Measurements from ENCODE around the gene ANO6.

The ANO6 gene

GRCh38 chr12:45350861-45351260 is 135.0 kb downstream of the ANO6 start:
- H3K9ac ChIP-seq (ENCODE audit: insufficient read length, low read depth): no peak overlapping the region
- peaks cover 87% of the 10 kb centered on the region for H3K36me3 ChIP-seq (ENCODE audit: insufficient read depth, insufficient read length, low read length)
- DNase-seq (ENCODE audit: low read depth, low spot score): no peak
- no peaks in the 10 kb centered on the region for H3K4me1 ChIP-seq (ENCODE audit: insufficient read depth, insufficient read length)
- peaks cover 16% of the 10 kb centered on the region; the same call in 1 of the 2 replicates for H3K9me3 ChIP-seq (ENCODE audit: insufficient read depth, low read length)
- H3K27me3 ChIP-seq (ENCODE audit: insufficient read depth, insufficient read length): no peaks in the 10 kb centered on the region
- TF ChIP-seq ZNF274 (IDR thresholded peaks at IDR 0.05; ENCODE audit: low read depth, low read length) (no peak), YY1 (IDR thresholded peaks at IDR 0.05; ENCODE audit: insufficient read depth, insufficient read length) (no peak), SUZ12 (IDR thresholded peaks at IDR 0.05; ENCODE audit: extremely low read depth, insufficient read depth, insufficient read length) (no peak)
- H3K4me3 ChIP-seq (ENCODE audit: insufficient read length, low read depth): no peak overlapping the region

GRCh38 chr12:45351921-45352670 is 136.2 kb downstream of the ANO6 start:
- Histone ChIP-seq H3K4me1 (ENCODE audit: insufficient read depth, insufficient read length) (no peaks in the 10 kb centered on the region), H3K27me3 (ENCODE audit: insufficient read depth, insufficient read length) (no peaks in the 10 kb centered on the region), H3K36me3 (ENCODE audit: insufficient read depth, insufficient read length, low read length) (peaks cover 88% of the 10 kb centered on the region), H3K9me3 (ENCODE audit: insufficient read depth, low read length) (peaks cover 16% of the 10 kb centered on the region; the same call in 1 of the 2 replicates), H3K9ac (ENCODE audit: insufficient read length, low read depth) (no peak overlapping the region), H3K4me3 (ENCODE audit: insufficient read length, low read depth) (no peak overlapping the region)
- no peak for DNase-seq (ENCODE audit: low read depth, low spot score)
- no peak for TF ChIP-seq ZNF274 (IDR thresholded peaks at IDR 0.05; ENCODE audit: low read depth, low read length)
- no peak for TF ChIP-seq YY1 (IDR thresholded peaks at IDR 0.05; ENCODE audit: insufficient read depth, insufficient read length)
- TF ChIP-seq SUZ12 (IDR thresholded peaks at IDR 0.05; ENCODE audit: extremely low read depth, insufficient read depth, insufficient read length): no peak

GRCh38 chr12:45353944-45354343 is 138.0 kb downstream of the ANO6 start:
- DNase-seq (ENCODE audit: low read depth, low spot score): no peak
- Histone ChIP-seq H3K9ac (ENCODE audit: insufficient read length, low read depth) (no peak overlapping the region), H3K9me3 (ENCODE audit: insufficient read depth, low read length) (peaks cover 16% of the 10 kb centered on the region; the same call in 1 of the 2 replicates), H3K36me3 (ENCODE audit: insufficient read depth, insufficient read length, low read length) (peaks cover 89% of the 10 kb centered on the region), H3K4me1 (ENCODE audit: insufficient read depth, insufficient read length) (no peaks in the 10 kb centered on the region), H3K4me3 (ENCODE audit: insufficient read length, low read depth) (no peak overlapping the region), H3K27me3 (ENCODE audit: insufficient read depth, insufficient read length) (no peaks in the 10 kb centered on the region)
- TF ChIP-seq YY1 (IDR thresholded peaks at IDR 0.05; ENCODE audit: insufficient read depth, insufficient read length) (no peak), SUZ12 (IDR thresholded peaks at IDR 0.05; ENCODE audit: extremely low read depth, insufficient read depth, insufficient read length) (no peak), ZNF274 (IDR thresholded peaks at IDR 0.05; ENCODE audit: low read depth, low read length) (no peak)

GRCh38 chr12:45354399-45354798 is 138.5 kb downstream of the ANO6 start:
- H3K27me3 ChIP-seq (ENCODE audit: insufficient read depth, insufficient read length): no peaks in the 10 kb centered on the region
- H3K9ac ChIP-seq (ENCODE audit: insufficient read length, low read depth): no peak overlapping the region
- H3K4me1 ChIP-seq (ENCODE audit: insufficient read depth, insufficient read length): no peaks in the 10 kb centered on the region
- H3K36me3 ChIP-seq (ENCODE audit: insufficient read depth, insufficient read length, low read length): peaks cover 88% of the 10 kb centered on the region
- no peak for TF ChIP-seq ZNF274 (IDR thresholded peaks at IDR 0.05; ENCODE audit: low read depth, low read length)
- TF ChIP-seq SUZ12 (IDR thresholded peaks at IDR 0.05; ENCODE audit: extremely low read depth, insufficient read depth, insufficient read length): no peak
- no peak for TF ChIP-seq YY1 (IDR thresholded peaks at IDR 0.05; ENCODE audit: insufficient read depth, insufficient read length)
- DNase-seq (ENCODE audit: low read depth, low spot score): no peak
- H3K9me3 ChIP-seq (ENCODE audit: insufficient read depth, low read length): peaks cover 16% of the 10 kb centered on the region; the same call in 1 of the 2 replicates
- H3K4me3 ChIP-seq (ENCODE audit: insufficient read length, low read depth): no peak overlapping the region

GRCh38 chr12:45355730-45356129 is 139.8 kb downstream of the ANO6 start:
- no peak for TF ChIP-seq ZNF274 (IDR thresholded peaks at IDR 0.05; ENCODE audit: low read depth, low read length)
- no peak for TF ChIP-seq SUZ12 (IDR thresholded peaks at IDR 0.05; ENCODE audit: extremely low read depth, insufficient read depth, insufficient read length)
- TF ChIP-seq YY1 (IDR thresholded peaks at IDR 0.05; ENCODE audit: insufficient read depth, insufficient read length): no peak
- Histone ChIP-seq H3K9ac (ENCODE audit: insufficient read length, low read depth) (no peak overlapping the region), H3K4me1 (ENCODE audit: insufficient read depth, insufficient read length) (no peaks in the 10 kb centered on the region), H3K9me3 (ENCODE audit: insufficient read depth, low read length) (0 out of 2 replicates have a peak, but pooled peaks cover 3% of the 10 kb centered on the region), H3K4me3 (ENCODE audit: insufficient read length, low read depth) (no peak overlapping the region), H3K27me3 (ENCODE audit: insufficient read depth, insufficient read length) (no peaks in the 10 kb centered on the region), H3K36me3 (ENCODE audit: insufficient read depth, insufficient read length, low read length) (peaks cover 80% of the 10 kb centered on the region)
- no peak for DNase-seq (ENCODE audit: low read depth, low spot score)

- TF ChIP-seq ZNF274 (IDR thresholded peaks at IDR 0.05; ENCODE audit: low read depth, low read length) (no peak), YY1 (IDR thresholded peaks at IDR 0.05; ENCODE audit: insufficient read depth, insufficient read length) (no peak), SUZ12 (IDR thresholded peaks at IDR 0.05; ENCODE audit: extremely low read depth, insufficient read depth, insufficient read length) (no peak)
- no peak for DNase-seq (ENCODE audit: low read depth, low spot score)
- Histone ChIP-seq H3K4me1 (ENCODE audit: insufficient read depth, insufficient read length) (no peaks in the 10 kb centered on the region), H3K36me3 (ENCODE audit: insufficient read depth, insufficient read length, low read length) (peaks cover 67% of the 10 kb centered on the region), H3K4me3 (ENCODE audit: insufficient read length, low read depth) (no peak overlapping the region), H3K9me3 (ENCODE audit: insufficient read depth, low read length) (peaks cover 5% of the 10 kb centered on the region; the same call in 1 of the 2 replicates), H3K9ac (ENCODE audit: insufficient read length, low read depth) (no peak overlapping the region), H3K27me3 (ENCODE audit: insufficient read depth, insufficient read length) (no peaks in the 10 kb centered on the region)
Measured at GRCh38 chr12:45356822-45357538, 141.1 kb downstream of the ANO6 start.
